GM12878 (cell line): ENCODE data around the gene EME2. TPM values are rescaled to one million over a fixed set of nuclear protein-coding genes. Genes with fewer than 3 reads are reported as not detected.

Experiments
- ATAC-seq: fragments of 200-7000 bp; cut with Tn5 transposase; 3 replicates; pipeline ENCODE4 v1.9.1; 2020; ENCODE audit warnings: mild to moderate bottlenecking, moderate library complexity
- BruUV-seq: library from RNA; stranded (reverse); fragments of 400-500 nt; replicated peaks from 2 replicates; lab custom pipeline; 2021; lab: Mats Ljungman, UMichigan
- CTCF ChIA-PET: fragments of 300-600 bp; sonication (Branson Sonifier 250); formaldehyde crosslinking; extraction: SDS; loops from one replicate; lab custom pipeline; 2021; ENCODE audit warnings: inconsistent platforms; lab: Yijun Ruan, JAX
- POLR2A ChIA-PET: fragments of 350-600 bp; formaldehyde crosslinking; extraction: SDS; loops from one replicate; lab custom pipeline; 2021; ENCODE audit warnings: inconsistent platforms; lab: Charles Lee
- RAD21 ChIA-PET: fragments of 300-600 bp; sonication (Branson Sonifier 250); formaldehyde crosslinking; loops from one replicate; lab custom pipeline; 2023; ENCODE audit warnings: antibody characterized with exemption; ENCODE audit not compliant: unreplicated experiment; lab: Charles Lee
- SMC1A ChIA-PET: fragments of 300-600 bp; sonication (Branson Sonifier 250); formaldehyde crosslinking; loops from one replicate; lab custom pipeline; 2023; ENCODE audit not compliant: unreplicated experiment, uncharacterized antibody; lab: Charles Lee
- DNase-seq: peaks from one replicate; pipeline ENCODE4 v3.0.0-alpha.2; 2011; ENCODE audit warnings: low read depth, low spot score
- FAIRE-seq: peaks from 3 replicates; lab custom pipeline; 2011; peaks lifted over from hg19 to GRCh38; lab: Jason Lieb, UNC
- H2AFZ ChIP-seq: 2 replicates; pipeline ENCODE4 v1.6.0; 2011; ENCODE audit warnings: low read depth, low read length, control low read depth; ENCODE audit not compliant: control insufficient read depth
- H3K27ac ChIP-seq: 2 replicates; pipeline ENCODE4 v1.5.1; 2011; ENCODE audit warnings: control low read depth; ENCODE audit not compliant: control insufficient read depth, insufficient read depth
- H3K27me3 ChIP-seq, 2 experiments: replicated peaks in 1 of 2; 2 replicates each; pipeline versions ENCODE4 v1.6.0 to v1.6.1; 2011; ENCODE audit warnings: low read length in 1 of 2; ENCODE audit not compliant: control insufficient read depth in 2 of 2, insufficient read depth in 2 of 2
- H3K36me3 ChIP-seq, 2 experiments: 2 replicates each; pipeline ENCODE4 v1.5.1; 2011; ENCODE audit warnings: low read length in 1 of 2; ENCODE audit not compliant: control insufficient read depth in 2 of 2, insufficient read depth in 2 of 2
- H3K4me1 ChIP-seq: 2 replicates; pipeline ENCODE4 v1.6.1; 2011; ENCODE audit warnings: mild to moderate bottlenecking, low read length, moderate library complexity, mixed read lengths; ENCODE audit not compliant: control insufficient read depth, insufficient read depth
- H3K4me2 ChIP-seq: 2 replicates; pipeline ENCODE4 v1.6.0; 2011; ENCODE audit warnings: control low read depth; ENCODE audit not compliant: control insufficient read depth, insufficient read depth
- H3K4me3 ChIP-seq: fragments of 200-600 bp; sonication (generic); 2 replicates; pipeline ENCODE4 v1.5.1; 2016
- H3K79me2 ChIP-seq: 2 replicates; pipeline ENCODE4 v1.6.0; 2011; ENCODE audit warnings: low read length; ENCODE audit not compliant: control insufficient read depth, insufficient read depth
- H3K9ac ChIP-seq: 2 replicates; pipeline ENCODE4 v1.8.0; 2011; ENCODE audit warnings: low read length, control low read depth, mixed read lengths; ENCODE audit not compliant: control insufficient read depth, insufficient read depth
- H3K9me3 ChIP-seq: replicated peaks from 3 replicates; pipeline ENCODE4 v1.5.1; 2011; ENCODE audit warnings: mild to moderate bottlenecking, low read length; ENCODE audit not compliant: control insufficient read depth, insufficient read depth
- H4K20me1 ChIP-seq: 2 replicates; pipeline ENCODE4 v1.6.0; 2011; ENCODE audit not compliant: control insufficient read depth, insufficient read depth
- BCL11A ChIP-seq: IDR thresholded peaks from 2 replicates; pipeline ENCODE4 v1.6.1; 2011; ENCODE audit warnings: low read depth, low read length
- CHD4 ChIP-seq: fragments of 200-600 bp; sonication (generic); IDR thresholded peaks from 2 replicates; pipeline ENCODE4 v1.6.1; 2016; ENCODE audit warnings: mild to moderate bottlenecking
- HDGF ChIP-seq: fragments of 450-650 bp; IDR thresholded peaks from 2 replicates; pipeline ENCODE4 v1.6.1; 2016; ENCODE audit warnings: antibody characterized with exemption
- MTA2 ChIP-seq: fragments of 450-650 bp; IDR thresholded peaks from 2 replicates; pipeline ENCODE4 v1.6.1; 2016; ENCODE audit warnings: low read depth, mild to moderate bottlenecking, moderate library complexity
- PBX3 ChIP-seq: IDR thresholded peaks from 2 replicates; pipeline ENCODE4 v1.6.1; 2011; ENCODE audit warnings: mild to moderate bottlenecking, low read depth, low read length, moderate library complexity; ENCODE audit not compliant: insufficient replicate concordance
- POLR2A ChIP-seq: IDR thresholded peaks from 2 replicates; pipeline ENCODE4 v1.6.1; 2011; ENCODE audit warnings: low read depth, mild to moderate bottlenecking, low read length
- POLR2AphosphoS2 ChIP-seq: IDR thresholded peaks from 2 replicates; pipeline ENCODE4 v1.6.1; 2011; ENCODE audit warnings: low read depth, mild to moderate bottlenecking, low read length, improper control_type of control experiment, moderate library complexity
- POU2F2 ChIP-seq: IDR thresholded peaks from 3 replicates; pipeline ENCODE4 v1.6.1; 2011; ENCODE audit warnings: low read depth, mild to moderate bottlenecking, low read length, borderline replicate concordance
- RELA ChIP-seq: fragments of 450-650 bp; IDR thresholded peaks from 2 replicates; pipeline ENCODE4 v1.8.0; 2014; ENCODE audit warnings: borderline replicate concordance; ENCODE audit not compliant: partially characterized antibody
- SKIL ChIP-seq: fragments of 450-650 bp; IDR thresholded peaks from 2 replicates; pipeline ENCODE4 v1.6.1; 2017; ENCODE audit warnings: mild to moderate bottlenecking, low read depth, inconsistent platforms; ENCODE audit not compliant: poor library complexity, severe bottlenecking
- WGBS: methylation state at CpG from one replicate; pipeline ENCODE4 v1.1.6; 2016; ENCODE audit warnings: low lambda C conversion rate; ENCODE audit not compliant: insufficient replicate concordance, insufficient coverage; ENCODE audit errors: missing lambda C conversion rate; 5-methylcytosine and 5-hydroxymethylcytosine counted together
- in situ Hi-C: fragments of 300-500 bp; cut with MboI; formaldehyde crosslinking; loops from 9 replicates; pipeline ENCODE4 v1.14.3; 2018; ENCODE audit warnings: mixed read lengths
- intact Hi-C: fragments of 100-400 bp; cut with micrococcal nuclease; formaldehyde crosslinking; loops from one replicate; pipeline ENCODE4 v1.14.2; 2022; ENCODE audit not compliant: unreplicated experiment
- polyA plus RNA-seq, 11 experiments: library from polyadenylated mRNA; depleted of rRNA in 4 of 11; unstranded in 6 of 11; stranded (reverse) in 5 of 11; fragments of >200 nt; fragmentation: Nextera tagmentation in 4 of 11; fragmentation: Illumina TruSeq in 1 of 11; extraction: Ambion mirVana in 4 of 11; extraction: Trizol in 1 of 11; gene quantifications; 1 replicate in 1 of 11; 2 replicates in 10 of 11; pipeline versions ENCODE4 v1.2.1 to v1.2.3, GENCODE V29; 2011 to 2016; ENCODE audit warnings: inconsistent platforms in 2 of 11, missing spikeins in 2 of 11, low read depth in 1 of 11
- total RNA-seq, 4 experiments: library from RNA; depleted of rRNA in 3 of 4; stranded (reverse); fragments of >200 nt in 3 of 4; fragmentation: Illumina TruSeq in 1 of 4; extraction: Trizol in 1 of 4; gene quantifications; 2 replicates each; pipeline versions ENCODE4 v1.2.1 to v1.2.3, GENCODE V29; 2013 to 2021

Gene EME2
- total and polyA plus RNA-seq, 10 of the 15 experiments (the other 5 are each of a cell fraction or from before 2014, with no cell fraction given), result 0.29 to 16.9 (median 4.1) TPM

GRCh38 chr16:1779234-1779701 is 6.7 kb downstream of the EME2 start (continued):
- TF ChIP-seq SKIL (no peak), MTA2 (no peak), POU2F2 (no peak), PBX3 (no peak), RELA (no peak)

GRCh38 chr16:1779741-1780676 is 7.4 kb downstream of the EME2 start:
- Histone ChIP-seq H4K20me1 (no peaks in the 10 kb centered on the region), H2AFZ (no peak overlapping the region), H3K9ac (no peak overlapping the region), H3K36me3 (peaks cover 5 to 8% of the 10 kb centered on the region in 2 experiments; a peak in 3 of 4 replicates), H3K4me1 (peaks cover 6% of the 10 kb centered on the region; the same call in 1 of the 2 replicates), H3K4me3 (no peak overlapping the region), H3K27me3 (no peaks in the 10 kb centered on the region), H3K79me2 (peaks cover 11% of the 10 kb centered on the region), H3K27ac (no peak overlapping the region), H3K9me3 (no peaks in the 10 kb centered on the region), H3K4me2 (no peak overlapping the region)
- 89% methylated on average over 26 of the region's 27 CpGs for WGBS
- TF ChIP-seq POLR2AphosphoS2 (0 out of 2 replicates have a peak, but pooled peaks have one; percentile 11), POLR2A (peak; percentile 74), HDGF (no peak), CHD4 (no peak), BCL11A (no peak)
- in situ Hi-C loops (no loop called here), intact Hi-C loops (no loop called here)
- no TSS peak for BruUV-seq
- ATAC-seq (no peak), FAIRE-seq (no peak), DNase-seq (no peak)
- RAD21 ChIA-PET, result interaction anchor here (0.6 kb wide), 1 partner anchor 307 kb away, joined by 3 read pairs; no protein-coding TSS in a partner anchor
- CTCF ChIA-PET, result no interaction called here
- POLR2A ChIA-PET, result interaction anchor here (0.7 to 1.2 kb wide), 2 partner anchors 74 to 78 kb away, joined by 3 read pairs; partner anchors contain the start of gene MAPK8IP3
- SMC1A ChIA-PET, result no interaction called here
